ENCODE measurements around the gene DUSP5. TPM values are rescaled to one million over a fixed set of nuclear protein-coding genes. Genes with fewer than 3 reads are reported as not detected.
A peak's percentile ranks its signal among the peaks of the same experiment; 100 is the strongest.

DUSP5 gene
- total RNA-seq, 1 donor from 2014 or later = 16.3 TPM

DNA sequence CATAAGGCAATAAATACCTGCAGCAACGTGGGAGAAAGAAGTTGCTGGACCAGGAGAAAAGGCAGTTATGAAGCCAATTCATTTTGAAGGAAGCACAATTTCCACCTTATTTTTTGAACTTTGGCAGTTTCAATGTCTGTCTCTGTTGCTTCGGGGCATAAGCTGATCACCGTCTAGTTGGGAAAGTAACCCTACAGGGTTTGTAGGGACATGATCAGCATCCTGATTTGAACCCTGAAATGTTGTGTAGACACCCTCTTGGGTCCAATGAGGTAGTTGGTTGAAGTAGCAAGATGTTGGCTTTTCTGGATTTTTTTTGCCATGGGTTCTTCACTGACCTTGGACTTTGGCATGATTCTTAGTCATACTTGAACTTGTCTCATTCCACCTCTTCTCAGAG, 13.0 kb downstream of the DUSP5 start:
- peaks cover 29% of the 10 kb centered on the region for H3K36me3 Mint-ChIP-seq

DNA sequence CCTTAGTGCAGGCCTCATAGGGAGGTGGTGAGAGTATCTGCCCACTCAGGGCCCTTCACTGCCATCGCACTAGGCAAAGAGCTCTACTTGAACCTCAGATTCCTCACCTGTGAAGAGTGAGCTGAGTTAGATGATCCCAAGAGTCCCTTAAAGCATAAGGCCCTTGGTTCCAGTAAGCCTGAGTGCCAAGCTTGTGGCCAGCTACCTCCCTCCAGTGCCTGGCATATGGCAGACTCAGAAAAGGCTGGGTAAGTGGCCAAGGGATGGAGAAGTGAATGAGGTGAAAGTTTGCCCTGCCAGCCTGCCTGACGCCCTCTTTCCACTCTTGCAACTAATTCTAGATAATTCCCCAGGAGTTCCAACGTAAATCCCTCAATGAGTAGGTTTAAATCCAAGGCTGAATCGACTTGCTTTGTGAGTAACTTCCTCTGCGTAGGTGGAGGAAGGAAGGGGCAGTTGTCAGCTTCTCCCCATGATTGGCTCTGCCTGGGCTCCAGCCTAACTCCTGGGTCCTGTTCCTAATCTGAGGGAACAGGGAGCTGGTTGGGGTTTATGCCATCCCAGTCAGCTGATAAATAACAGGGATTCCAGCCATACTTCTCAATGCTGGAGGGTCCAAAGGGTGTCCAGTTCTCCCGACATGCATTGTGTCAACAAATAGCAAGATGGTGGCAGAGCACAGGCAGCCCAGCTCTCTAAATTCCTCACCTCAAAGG, 14.2 kb downstream of the DUSP5 start:
- Mint-ChIP-seq H3K4me3 (no peak overlapping the region), H3K27ac (no peak overlapping the region), H3K4me1 (ENCODE audit: unreplicated experiment) (peaks cover 9% of the 10 kb centered on the region), H3K27me3 (no peaks in the 10 kb centered on the region), H3K9me3 (no peaks in the 10 kb centered on the region), H3K36me3 (peaks cover 22% of the 10 kb centered on the region)
- TF ChIP-seq, protein P1, sequence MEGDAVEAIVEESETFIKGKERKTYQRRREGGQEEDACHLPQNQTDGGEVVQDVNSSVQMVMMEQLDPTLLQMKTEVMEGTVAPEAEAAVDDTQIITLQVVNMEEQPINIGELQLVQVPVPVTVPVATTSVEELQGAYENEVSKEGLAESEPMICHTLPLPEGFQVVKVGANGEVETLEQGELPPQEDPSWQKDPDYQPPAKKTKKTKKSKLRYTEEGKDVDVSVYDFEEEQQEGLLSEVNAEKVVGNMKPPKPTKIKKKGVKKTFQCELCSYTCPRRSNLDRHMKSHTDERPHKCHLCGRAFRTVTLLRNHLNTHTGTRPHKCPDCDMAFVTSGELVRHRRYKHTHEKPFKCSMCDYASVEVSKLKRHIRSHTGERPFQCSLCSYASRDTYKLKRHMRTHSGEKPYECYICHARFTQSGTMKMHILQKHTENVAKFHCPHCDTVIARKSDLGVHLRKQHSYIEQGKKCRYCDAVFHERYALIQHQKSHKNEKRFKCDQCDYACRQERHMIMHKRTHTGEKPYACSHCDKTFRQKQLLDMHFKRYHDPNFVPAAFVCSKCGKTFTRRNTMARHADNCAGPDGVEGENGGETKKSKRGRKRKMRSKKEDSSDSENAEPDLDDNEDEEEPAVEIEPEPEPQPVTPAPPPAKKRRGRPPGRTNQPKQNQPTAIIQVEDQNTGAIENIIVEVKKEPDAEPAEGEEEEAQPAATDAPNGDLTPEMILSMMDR (conservative IDR thresholded peaks at IDR 0.05) = no peak
- no peak for DNase-seq (ENCODE audit: extremely low spot score, unreplicated experiment)

More for the DNA sequence above, 13.0 kb downstream of the DUSP5 start:
- no peak overlapping the region for H3K4me3 Mint-ChIP-seq
- DNase-seq (ENCODE audit: extremely low spot score, unreplicated experiment) = no peak
- no peaks in the 10 kb centered on the region for H3K9me3 Mint-ChIP-seq
- H3K27ac Mint-ChIP-seq = peak overlapping the region; percentile 36
- TF ChIP-seq, protein P1 (conservative IDR thresholded peaks at IDR 0.05) = no peak
- no peaks in the 10 kb centered on the region for H3K27me3 Mint-ChIP-seq
- peaks cover 9% of the 10 kb centered on the region for H3K4me1 Mint-ChIP-seq (ENCODE audit: unreplicated experiment)

DNA sequence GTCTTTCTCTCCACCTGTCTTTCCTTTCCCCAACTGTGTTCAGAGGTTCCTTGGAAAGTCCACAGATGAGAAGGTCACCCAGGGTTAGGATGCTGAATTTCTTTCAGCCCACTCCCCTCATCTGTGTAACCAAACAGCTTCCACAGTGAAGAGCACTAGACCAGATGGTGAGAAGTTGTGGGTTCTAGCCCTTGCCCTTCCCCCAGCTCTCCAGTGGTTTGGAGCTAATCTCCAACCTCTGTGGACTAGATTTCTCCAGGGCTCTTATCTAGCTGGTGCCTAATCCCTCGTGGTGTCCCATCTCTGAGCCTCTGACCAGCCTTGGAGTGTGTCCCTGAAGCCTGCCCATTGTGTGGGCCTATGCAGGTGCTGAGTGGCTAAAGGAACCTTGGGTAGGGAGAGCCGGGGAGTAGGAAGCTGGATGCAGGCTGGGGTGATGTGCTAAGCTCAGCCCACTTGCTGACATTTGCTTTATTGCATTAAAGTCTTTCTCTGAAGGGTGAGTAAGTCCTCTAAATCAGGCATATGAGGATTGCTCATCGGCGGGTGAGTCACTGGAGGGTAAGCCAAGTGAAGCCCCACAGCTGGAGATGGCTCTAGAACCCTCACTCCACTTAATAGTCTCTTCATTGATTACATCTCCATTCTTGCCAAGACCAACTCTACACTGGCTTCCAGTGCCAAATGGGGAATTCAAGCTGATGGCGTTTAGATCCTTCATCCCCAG, 14.9 kb downstream of the DUSP5 start:
- no peak overlapping the region for H3K4me3 Mint-ChIP-seq
- DNase-seq (ENCODE audit: extremely low spot score, unreplicated experiment) = no peak

DNA sequence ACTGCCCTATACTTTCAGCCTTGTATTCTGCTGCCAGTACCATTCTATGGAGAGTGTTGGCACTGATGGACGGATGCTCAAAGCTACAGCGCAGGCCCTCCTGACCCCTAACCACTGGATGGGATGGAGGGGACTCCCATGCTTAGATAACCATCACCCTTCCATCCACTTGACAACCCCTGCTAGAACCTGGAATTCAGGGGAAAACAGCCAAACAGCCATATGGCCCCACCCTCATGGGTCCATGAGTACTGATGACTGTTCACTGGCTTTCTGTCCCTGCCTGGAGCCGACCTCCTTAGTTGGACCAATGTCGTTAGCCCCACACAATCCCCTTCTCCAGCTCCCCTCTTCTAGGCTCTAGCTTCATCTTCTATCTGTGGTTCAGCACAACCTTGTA, 16.2 kb downstream of the DUSP5 start:
- H3K9me3 Mint-ChIP-seq = no peaks in the 10 kb centered on the region
- H3K27ac Mint-ChIP-seq = no peak overlapping the region
- TF ChIP-seq, protein P1 (conservative IDR thresholded peaks at IDR 0.05) = no peak
- peaks cover 1% of the 10 kb centered on the region for H3K4me1 Mint-ChIP-seq (ENCODE audit: unreplicated experiment)
- H3K27me3 Mint-ChIP-seq = no peaks in the 10 kb centered on the region
- peaks cover 13% of the 10 kb centered on the region for H3K36me3 Mint-ChIP-seq
- no peak overlapping the region for H3K4me3 Mint-ChIP-seq
- no peak for DNase-seq (ENCODE audit: extremely low spot score, unreplicated experiment)

More for the DNA sequence above, 14.9 kb downstream of the DUSP5 start:
- Mint-ChIP-seq H3K27me3 (no peaks in the 10 kb centered on the region), H3K9me3 (no peaks in the 10 kb centered on the region), H3K4me1 (ENCODE audit: unreplicated experiment) (peaks cover 9% of the 10 kb centered on the region), H3K36me3 (peaks cover 20% of the 10 kb centered on the region), H3K27ac (no peak overlapping the region)
- TF ChIP-seq, protein P1 (conservative IDR thresholded peaks at IDR 0.05) = no peak

DNA sequence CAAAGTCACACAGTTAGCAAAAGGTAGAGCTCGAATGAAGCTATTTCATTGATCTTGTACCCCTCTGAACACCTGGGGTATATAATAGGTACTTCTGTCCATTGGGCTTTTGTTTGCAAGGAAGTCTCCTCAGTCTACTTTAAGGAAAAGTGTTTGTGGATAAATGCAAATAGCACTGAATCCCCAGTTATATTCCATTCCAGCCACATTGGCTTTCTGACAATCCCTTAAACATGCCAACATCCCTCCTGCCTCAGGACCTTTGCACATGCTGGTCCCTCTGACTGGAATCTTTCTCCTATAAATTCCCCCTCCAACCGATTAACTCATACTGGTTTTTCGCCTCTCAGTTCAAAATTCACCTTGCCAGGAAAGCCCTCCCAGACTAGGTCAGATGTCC, 17.1 kb downstream of the DUSP5 start:
- H3K9me3 Mint-ChIP-seq = no peaks in the 10 kb centered on the region
- no peak overlapping the region for H3K4me3 Mint-ChIP-seq
- no peak for DNase-seq (ENCODE audit: extremely low spot score, unreplicated experiment)
- no peak overlapping the region for H3K27ac Mint-ChIP-seq
- peaks cover 13% of the 10 kb centered on the region for H3K36me3 Mint-ChIP-seq
- H3K4me1 Mint-ChIP-seq (ENCODE audit: unreplicated experiment) = no peaks in the 10 kb centered on the region
- H3K27me3 Mint-ChIP-seq = no peaks in the 10 kb centered on the region
- TF ChIP-seq, protein P1 (conservative IDR thresholded peaks at IDR 0.05) = no peak
